ENCODE measurements around the gene CBLB.

CBLB gene

DNA sequence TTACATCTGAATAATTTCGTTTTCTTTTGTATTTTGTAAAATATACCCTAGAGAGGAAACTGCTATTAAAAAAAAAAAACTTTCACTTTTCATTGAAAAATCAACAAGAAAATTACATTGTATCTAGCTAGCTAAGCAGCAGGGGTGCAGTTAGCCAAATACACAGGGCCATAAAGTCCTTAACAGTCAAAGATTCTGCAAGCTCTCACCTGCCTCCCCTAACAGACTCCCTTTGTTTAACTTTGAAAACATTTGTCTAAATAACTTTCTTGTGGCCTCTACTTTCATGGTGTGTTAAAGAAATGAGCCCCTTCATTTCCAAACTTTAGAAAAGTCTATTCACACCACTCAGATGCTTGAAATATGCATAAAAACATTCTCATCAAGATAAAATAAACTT lies 23.3 kb downstream of the CBLB start:
- no peak for FAIRE-seq

DNA sequence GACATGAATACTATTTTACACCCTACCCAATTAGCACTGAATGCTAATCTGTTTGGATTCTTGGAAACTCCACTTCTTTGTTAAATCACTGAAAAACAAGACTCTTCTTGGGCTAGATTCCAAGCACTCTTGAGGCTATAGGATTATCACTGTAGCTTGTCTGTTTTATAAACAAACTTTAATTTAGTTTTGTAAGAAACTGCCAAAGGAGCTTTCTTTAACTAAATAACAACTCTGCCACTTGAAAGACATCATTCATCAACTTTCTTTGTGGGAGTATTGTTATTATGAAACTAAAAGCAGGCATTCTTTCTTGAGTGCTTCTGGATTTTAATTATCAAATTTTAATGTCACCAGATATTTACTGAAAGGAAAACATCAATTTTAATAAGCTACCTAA lies 24.1 kb downstream of the CBLB start:
- FAIRE-seq, result no peak

DNA sequence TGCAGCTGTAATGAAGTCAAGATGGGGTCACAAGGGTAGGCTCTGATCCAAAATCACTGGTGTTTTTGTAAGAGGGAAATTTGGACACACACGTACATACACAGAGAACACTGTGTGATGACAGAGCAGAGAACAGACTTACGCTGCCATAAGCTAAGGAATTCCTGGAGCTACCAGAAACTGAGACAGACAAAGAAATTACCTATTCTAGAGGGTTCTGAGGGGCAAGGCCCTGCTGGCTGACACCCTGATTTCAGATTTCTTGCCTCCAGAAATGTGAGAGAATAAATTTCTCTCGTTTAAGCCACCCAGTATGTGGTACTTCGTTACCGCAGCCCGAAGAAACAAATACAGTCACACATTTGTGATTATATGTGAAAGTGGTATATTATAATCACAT lies 24.8 kb downstream of the CBLB start:
- no peak for FAIRE-seq

DNA sequence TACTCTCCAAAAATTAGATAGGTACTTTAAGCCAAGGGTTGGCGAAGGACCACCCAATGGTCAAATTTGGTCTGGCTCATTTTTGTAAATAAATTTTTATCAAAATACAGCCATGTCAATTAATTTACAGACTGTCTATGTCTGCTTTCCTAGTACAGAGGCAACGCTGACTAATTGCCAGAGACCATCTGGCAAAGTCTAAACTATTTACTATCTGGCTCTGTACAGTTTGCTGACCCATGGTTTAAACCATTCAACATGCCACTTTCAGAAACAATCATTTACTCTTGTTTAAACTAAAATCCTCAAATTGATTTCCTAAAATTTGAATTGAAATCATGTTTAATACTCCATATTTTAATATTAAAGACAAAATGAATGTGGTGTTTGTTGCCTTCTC lies 25.9 kb downstream of the CBLB start:
- no peak for FAIRE-seq

DNA sequence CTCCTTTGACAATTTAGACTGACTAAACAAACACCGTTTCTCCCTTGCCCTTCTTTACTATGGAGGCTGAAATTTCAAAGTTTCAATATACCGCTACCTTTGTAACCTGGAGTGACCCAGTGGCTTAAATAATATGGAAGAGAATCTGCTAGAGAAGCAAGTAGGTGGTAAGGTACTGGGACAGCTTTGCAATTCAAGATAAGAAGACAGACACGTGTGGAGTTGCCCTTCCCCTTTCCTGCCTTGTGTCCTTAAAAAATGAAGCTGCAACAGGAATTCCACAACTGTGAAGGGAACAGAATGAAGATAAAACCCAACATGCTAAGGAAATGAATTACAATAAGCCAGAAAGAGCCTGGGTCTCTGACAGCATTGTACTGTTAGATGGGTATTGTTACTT lies 26.4 kb downstream of the CBLB start:
- no peak for FAIRE-seq

DNA sequence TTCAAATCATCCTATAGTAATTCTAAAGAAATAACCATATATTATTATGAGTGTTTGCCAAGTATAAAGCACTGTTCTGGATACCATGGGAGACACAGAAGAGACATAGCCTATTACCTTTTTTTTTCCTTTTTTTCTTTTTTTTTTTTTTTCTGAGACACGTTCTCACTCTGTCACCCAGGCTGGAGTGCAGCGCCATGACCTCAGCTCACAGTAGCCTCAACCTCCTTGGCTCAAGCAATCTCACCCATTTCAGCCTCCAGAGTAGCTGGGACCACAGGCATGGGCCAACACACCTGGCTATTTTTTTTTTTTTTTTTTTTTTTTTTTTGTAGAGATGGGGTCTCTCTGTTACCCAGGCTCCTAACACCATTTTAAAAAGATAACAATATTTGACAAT lies 30.9 kb downstream of the CBLB start:
- FAIRE-seq, result no peak

DNA sequence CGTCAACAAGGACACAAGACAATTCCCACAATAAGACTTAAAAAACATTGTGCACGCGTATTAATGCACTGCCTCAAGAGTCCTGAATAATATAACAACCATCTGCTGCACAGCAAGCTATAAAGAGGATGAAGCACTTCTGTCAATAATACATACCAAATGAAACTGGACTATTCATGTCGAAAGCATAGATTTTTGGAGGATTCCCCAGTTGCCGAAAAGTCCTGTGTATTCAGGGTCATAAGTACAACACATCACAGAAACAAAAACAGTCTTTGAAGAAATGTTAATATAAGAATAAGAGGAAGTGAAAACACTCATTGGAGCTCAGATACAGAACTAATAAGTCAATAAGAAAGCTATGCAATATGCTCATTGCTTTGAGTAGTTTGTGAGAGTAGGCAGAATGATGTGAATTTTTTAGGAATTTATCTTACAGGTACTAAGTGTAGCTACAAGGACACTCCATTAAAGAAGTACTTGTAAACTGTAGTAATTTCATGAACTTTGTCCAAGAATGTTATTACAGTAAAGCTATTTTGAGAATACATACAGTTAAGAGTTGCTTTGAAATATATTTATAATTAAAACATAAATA lies 31.6 kb downstream of the CBLB start:
- FAIRE-seq, result no peak

DNA sequence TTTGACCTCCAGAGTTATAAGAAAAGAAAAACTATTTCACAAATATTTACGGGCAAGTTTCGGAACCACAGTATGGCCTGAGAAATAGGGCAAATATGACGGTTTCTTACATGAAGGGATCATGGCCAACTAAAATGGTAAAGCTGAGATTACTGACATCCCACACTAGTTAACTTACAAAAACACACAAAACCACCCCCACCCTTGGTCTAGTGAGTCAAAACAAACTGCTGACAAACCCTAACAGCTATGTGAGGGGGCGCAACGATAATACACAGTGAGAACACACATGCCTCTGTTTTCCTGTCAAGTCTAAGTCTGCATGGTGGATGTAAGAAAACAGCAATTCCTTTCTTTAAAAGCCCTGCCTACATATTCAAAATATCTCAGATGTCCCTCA lies 32.3 kb downstream of the CBLB start:
- FAIRE-seq, result no peak

DNA sequence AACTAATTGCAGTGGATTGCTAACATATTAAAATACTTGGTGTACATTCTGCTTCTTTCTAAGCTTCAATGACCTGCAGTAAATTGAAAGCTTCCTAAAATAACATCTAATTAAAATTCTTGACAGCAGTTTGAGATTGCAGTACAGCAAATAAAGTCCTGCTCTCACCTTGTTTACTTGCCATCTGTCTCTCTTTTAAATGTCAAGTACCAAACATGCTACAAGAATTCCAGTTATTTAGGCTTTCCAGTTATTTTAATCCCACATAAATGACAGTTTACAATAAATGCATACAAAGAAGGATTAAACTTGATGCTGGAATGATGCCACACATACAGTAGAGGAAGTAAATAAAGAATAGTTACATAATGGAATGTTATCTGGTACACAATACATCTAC lies 33.2 kb downstream of the CBLB start:
- no peak for FAIRE-seq

DNA sequence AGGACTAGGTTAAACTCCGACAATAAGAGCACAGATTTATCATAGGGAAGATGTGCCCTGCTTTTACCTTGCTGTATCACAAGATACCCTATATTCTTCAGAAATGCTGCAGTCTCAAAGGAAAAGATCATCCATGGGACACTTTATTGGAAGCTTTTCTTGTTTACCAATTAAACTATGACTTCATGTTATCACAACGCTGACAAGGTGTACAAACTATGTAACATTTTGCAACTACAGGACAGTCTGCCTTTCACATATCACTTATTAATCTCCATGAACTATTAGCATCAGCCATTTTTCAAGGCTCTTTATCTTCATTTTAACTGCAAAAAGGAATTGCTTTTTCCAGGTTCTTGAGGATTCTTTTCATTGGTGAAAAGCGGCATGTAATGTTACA lies 34.0 kb downstream of the CBLB start:
- FAIRE-seq, result no peak

DNA sequence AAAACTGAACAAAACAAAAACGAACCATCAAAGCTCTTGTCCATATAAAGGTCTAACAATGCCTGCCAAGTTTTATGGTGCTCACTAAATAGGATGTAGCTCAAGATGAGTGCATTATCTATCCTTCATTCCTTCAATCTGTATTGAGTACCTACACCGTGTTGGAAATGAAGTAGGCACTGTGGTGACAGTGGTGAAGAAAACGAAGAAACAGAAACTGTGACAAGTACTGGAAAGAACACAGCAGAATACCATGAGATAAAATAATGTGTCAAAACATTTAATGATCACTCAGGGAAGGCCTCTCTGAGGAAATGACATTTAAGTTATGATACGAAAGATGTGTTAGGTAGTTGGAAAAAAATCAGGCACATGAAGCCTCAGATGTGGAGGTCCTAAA lies 36.2 kb downstream of the CBLB start:
- FAIRE-seq, result no peak

DNA sequence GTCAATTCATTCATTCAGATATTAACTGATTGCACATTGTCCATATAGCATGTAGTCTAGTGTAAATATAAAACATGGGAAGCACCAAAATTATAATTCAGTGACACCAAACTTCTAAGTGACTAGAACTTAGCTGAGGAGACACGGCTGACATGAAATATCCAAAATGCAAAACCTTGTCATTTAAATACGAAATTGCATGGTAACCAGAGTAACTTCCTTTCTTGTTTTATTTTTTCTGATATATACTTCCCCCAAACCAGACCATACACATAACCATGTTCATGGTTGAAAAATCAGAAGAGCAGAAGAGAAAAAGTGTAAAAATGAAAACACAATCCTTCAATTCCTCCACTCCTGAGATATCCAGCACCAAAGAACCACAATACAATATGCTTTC lies 38.0 kb downstream of the CBLB start:
- FAIRE-seq, result no peak

DNA sequence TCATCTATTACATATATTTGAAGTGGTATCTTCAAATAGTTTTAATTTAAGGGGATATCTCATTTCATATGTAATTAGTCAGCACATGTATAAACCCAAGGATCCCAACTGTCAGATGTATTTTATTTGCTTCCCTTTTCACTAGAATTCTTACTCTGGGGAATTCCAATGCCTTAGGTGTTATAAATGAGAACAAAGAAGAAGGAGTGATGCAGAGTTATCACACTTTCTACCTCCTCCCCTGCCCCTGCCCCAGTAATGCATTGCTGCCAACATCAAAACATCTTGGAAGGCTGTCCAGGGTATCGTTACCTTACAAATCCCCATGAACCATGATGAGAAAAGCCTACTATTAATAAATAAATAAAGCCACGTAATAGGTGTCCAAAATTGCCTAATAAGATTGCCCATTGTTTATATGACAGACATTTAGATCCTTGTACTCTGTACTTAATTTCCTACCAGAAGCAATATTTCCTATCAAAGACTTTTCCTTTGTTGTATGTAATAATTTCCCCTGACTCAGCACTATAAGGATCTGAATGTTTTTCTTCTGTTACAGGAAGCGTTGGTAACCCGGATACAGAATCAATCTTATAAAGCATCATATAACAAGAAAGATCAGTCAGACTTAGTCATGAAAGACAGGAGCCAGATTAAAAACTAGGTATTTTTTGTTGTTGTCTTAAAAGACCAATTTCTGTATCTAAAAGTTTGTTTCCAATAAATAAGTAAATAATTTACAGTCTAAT lies 38.8 kb downstream of the CBLB start:
- FAIRE-seq, result no peak

DNA sequence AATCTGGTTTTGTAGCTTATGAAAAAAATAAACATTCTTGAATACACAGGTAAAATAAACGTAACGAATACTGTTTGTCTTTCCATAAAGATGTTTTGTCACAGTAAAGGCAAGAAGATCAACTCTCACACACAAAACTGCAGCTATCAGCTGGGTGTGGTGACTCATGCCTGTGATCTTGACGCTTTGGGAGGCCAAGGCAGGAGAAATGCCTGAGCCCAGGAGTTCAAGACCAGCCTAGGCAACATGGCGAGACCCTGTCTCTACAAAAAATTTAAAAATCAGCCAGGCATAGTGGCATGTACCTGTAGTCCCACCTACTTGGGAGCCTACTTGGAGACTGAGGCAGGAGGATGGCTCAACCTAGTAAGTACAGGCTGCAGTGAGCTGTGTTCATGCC lies 39.6 kb downstream of the CBLB start:
- no peak for FAIRE-seq

DNA sequence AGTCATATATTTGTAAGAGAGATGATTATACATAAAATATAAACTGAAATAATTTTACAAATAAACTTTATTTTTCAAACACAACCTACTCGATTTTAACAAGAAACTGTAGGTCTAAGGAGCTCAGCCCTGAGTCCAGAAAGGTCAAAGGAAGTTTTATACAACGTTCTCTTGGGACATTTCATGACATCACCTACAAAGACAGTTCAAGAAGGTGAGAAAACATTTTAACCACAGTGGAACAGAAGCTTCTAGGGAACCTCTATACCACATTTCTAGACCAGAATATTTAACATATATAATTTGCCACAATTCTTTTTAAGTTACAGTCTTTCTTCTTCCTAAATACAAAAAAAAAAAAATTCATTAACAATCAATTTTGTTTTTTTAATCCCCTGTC lies 40.1 kb downstream of the CBLB start:
- FAIRE-seq, result no peak

DNA sequence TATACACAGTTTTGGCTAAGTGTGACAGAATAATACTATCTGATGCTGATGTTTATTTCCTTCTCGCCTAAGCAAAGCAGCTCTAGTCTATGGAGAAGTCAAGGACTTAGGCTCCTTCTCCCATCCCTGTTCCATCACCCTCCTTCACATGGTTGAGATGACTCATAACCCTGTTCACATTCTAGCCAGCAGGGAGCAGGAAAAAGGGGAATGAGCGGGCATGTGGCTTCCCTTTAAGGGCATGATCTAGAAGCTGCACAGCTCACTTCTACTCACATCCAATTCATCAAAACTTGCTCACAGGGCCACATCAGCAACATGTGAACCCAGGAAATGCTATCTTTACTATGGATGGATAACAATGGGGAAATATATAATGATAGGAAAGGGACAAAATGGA lies 40.9 kb downstream of the CBLB start:
- no peak for FAIRE-seq

DNA sequence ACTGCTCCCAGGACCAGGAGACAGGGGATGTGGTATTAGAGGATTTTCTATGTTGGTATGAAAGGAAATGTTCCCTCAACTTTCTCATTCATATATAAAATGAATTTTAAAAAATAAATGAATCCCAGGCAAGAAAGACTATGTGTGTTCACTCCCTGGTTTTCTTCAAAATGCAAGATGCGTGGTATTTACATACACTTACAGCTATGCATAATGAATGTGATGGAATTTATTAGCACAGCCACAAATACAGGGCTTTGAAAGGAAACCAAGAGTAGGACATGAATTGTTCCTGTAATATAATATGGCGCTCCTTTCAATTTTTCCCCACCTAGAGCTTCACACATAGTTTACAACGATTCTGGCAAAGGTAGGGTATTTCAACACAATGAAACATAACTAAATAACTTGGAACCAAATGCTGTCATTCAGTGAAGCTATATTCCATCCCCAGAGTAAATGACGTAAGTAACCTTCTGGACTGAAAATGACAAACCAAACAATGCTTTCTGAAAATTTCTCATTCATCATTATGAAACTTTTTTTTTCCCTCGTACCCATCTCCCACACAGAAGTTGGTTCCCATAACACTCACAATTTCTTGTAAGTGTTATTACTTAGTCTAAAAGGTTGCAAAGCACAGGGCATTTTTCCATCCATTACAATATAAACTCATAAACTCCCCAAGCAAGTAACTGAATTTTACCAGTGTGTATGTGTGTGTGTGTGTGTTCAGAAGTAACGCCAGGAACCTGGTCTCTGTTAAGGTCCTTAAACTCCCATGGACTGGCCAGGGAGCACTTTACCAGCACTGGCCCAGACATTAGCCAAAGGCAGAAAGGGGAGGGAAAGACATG lies 41.8 kb downstream of the CBLB start:
- no peak for FAIRE-seq

DNA sequence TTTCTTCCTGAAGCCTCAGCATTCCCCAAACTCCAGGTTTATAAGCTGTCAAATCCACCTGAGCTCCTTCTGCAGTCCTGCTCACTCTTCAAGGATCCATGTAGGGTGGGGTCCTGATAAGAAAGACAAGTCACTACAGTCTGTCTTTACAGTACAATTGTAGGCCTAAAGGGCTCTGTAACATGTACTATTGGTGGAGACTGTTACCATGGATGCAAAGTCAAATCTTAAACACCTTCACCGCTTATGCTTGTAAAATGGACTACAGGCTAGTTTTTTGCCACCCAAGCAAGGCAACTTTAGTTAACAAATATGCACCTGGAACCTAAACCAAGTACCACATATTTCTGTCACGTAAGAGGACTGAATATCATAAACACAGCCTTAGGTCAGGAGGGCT lies 44.7 kb downstream of the CBLB start:
- no peak for FAIRE-seq

DNA sequence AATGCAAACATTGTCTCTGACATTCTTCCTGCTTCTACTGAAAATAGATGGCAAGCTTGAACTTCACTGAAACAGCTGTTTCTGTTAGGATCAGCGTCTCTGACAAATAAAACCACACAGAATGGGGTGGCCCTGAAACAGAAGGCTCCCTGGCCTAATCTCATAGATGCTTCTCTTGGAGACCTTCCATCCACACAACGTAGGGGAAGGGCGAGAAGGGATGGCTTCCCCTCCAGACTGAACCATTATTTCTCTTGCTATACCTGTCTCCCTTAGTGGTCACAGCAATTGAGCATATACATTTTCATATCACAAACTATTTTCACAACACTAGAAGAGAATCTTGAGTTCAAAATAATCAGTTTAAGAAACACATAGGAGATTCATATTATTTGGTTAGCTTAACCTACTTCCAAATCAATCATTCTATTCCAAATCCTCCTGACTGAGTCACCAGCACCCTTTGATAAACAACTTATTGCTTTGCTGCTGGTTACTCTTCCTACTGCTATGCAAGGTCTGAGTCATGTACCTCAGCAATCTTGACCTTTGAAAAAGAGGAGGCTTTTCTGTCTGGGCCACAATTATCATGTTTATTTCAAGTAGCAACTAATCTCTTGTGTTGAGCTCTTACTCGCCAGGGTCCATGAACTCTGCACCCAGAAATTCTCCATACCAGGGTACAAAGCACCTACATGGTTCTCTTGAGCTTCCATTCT lies 45.5 kb downstream of the CBLB start:
- FAIRE-seq, result no peak

DNA sequence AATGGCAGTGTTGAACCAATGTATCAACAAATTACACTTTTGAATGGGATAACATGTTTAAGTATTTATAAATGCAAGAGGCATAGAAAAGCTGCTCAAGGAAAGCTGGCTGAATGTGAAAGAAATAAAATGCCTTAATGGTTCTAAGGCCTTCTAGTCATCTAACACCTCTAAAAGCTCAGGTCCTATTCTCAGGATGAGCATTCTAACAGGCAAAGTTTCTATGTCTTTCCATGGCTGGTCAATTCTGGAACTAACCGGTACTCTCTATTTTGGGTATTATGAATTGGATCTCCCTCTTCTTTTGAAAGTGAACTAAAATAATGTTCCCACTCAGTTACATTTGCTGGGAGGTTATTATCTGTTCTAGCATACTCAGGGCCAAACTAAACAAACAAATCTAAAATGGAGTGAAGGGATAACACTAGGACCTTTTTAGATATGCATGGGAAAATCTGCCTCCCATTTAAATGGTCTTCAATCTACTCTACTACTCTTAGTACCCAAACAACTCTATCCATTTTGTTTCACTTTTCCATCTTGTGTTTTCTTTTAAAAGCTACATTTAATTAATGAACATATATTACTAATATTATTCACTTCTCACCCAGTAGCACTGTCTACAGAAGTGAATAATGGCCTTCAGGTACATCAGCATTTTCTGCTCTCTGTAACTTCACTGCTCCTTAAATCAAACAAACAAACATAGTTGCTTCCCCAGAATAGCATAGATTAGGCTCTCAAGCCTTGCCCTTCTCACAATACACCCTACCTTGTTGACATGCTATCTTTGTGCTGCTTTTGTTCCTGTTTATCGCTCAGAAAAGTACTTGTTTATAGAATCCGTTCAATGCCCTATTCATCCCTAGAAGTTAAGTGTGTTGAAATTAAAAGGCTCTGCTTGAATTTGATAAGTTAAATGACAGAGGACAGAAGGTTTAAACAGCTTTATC lies 46.4 kb downstream of the CBLB start:
- FAIRE-seq, result no peak

DNA sequence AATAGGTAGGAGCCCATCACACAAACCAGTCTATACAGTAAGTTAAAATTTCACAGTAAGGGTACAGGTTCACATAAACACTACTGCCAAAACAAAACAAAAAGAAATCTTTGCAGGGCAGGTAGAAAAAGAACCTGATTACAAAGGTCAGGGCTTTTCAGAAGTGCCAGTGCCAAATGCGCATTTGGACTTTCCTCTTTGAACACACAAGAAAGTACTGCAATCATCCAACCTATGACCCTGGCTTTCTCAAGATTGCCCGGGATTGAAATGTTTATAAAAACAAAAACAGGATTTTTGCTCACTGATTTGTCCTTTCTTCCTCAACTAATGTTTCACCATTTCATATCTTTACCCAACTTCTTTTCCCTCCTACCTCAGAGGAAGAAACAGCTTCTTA lies 47.4 kb downstream of the CBLB start:
- FAIRE-seq, result no peak

DNA sequence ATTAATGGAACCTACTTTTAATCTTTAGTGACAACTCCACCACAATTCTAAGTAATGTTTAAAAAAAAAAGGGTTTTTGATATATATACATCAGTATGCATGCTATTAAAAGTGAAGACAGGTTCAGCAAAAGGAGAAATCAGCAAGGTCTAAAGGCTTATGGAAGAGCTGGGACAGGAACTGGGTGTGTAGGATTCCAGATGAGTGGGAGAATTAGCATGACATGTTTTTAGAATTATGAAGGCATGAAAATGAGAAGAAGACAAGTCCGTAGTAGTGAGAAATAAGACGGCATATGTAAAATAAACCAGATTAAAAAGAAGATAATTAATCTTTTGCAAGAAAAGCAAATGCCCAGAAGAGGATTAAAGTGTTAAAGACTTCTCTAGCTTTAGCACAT lies 52.0 kb downstream of the CBLB start:
- no peak for FAIRE-seq

All from G401.6 (cell line).